ENCODE results near the gene CAPN2. TPM values are rescaled to one million over a fixed set of nuclear protein-coding genes. Genes with fewer than 3 reads are reported as not detected.

The CAPN2 gene
- total RNA-seq, 1 donor from 2014 or later: 253 TPM

GRCh38 chr1:223682502-223682901 is 29.8 kb upstream of the CAPN2 start:
- Histone ChIP-seq H3K36me3 (no peaks in the 10 kb centered on the region), H3K4me1 (no peaks in the 10 kb centered on the region), H3K4me3 (no peak overlapping the region), H3K27me3 (ENCODE audit: low read depth) (peaks cover 3% of the 10 kb centered on the region), H3K27ac (no peak overlapping the region), H3K9me3 (no peaks in the 10 kb centered on the region)
- DNase-seq (no peak), ATAC-seq (no peak)
- intact Hi-C loops (cut with DNase I): no loop called here
- no peak for TF ChIP-seq CTCF (IDR thresholded peaks at IDR 0.05)

- Histone ChIP-seq H3K4me1 (no peaks in the 10 kb centered on the region), H3K27me3 (ENCODE audit: low read depth) (peaks cover 3% of the 10 kb centered on the region), H3K4me3 (no peak overlapping the region), H3K9me3 (no peaks in the 10 kb centered on the region), H3K27ac (no peak overlapping the region), H3K36me3 (no peaks in the 10 kb centered on the region)
- ATAC-seq (peak; percentile 63 to 64), DNase-seq (no peak)
- TF ChIP-seq CTCF (IDR thresholded peaks at IDR 0.05): peak; percentile 50
- intact Hi-C loops (cut with DNase I): no loop called here
These were observed 28.5 kb upstream of the CAPN2 start for GRCh38 chr1:223683586-223684487.

- no peak for ATAC-seq
- no peak overlapping the region for H3K27ac ChIP-seq
- no peak for TF ChIP-seq CTCF (IDR thresholded peaks at IDR 0.05)
- no peak for DNase-seq
- H3K4me3 ChIP-seq: no peak overlapping the region
- intact Hi-C loops (cut with DNase I): no loop called here
- H3K27me3 ChIP-seq (ENCODE audit: low read depth): peaks cover 3% of the 10 kb centered on the region
- H3K36me3 ChIP-seq: no peaks in the 10 kb centered on the region
- H3K9me3 ChIP-seq: no peaks in the 10 kb centered on the region
- no peaks in the 10 kb centered on the region for H3K4me1 ChIP-seq
These were observed 27.9 kb upstream of the CAPN2 start for GRCh38 chr1:223684488-223684792.

GRCh38 chr1:223691121-223691520 is 21.2 kb upstream of the CAPN2 start:
- H3K27ac ChIP-seq: no peak overlapping the region
- H3K36me3 ChIP-seq: no peaks in the 10 kb centered on the region
- no peak for TF ChIP-seq CTCF (IDR thresholded peaks at IDR 0.05)
- no peaks in the 10 kb centered on the region for H3K4me1 ChIP-seq
- H3K27me3 ChIP-seq (ENCODE audit: low read depth): no peaks in the 10 kb centered on the region
- DNase-seq: no peak
- H3K9me3 ChIP-seq: no peaks in the 10 kb centered on the region
- no peak overlapping the region for H3K4me3 ChIP-seq
- intact Hi-C loops (cut with DNase I): no loop called here
- no peak for ATAC-seq

GRCh38 chr1:223695014-223695548 is 17.3 kb upstream of the CAPN2 start:
- DNase-seq: no peak
- intact Hi-C loops (cut with DNase I): no loop called here

More at GRCh38 chr1:223695014-223695548, 17.3 kb upstream of the CAPN2 start:
- Histone ChIP-seq H3K36me3 (no peaks in the 10 kb centered on the region), H3K27me3 (ENCODE audit: low read depth) (no peaks in the 10 kb centered on the region), H3K4me3 (no peak overlapping the region), H3K4me1 (peaks cover 6% of the 10 kb centered on the region), H3K27ac (no peak overlapping the region), H3K9me3 (no peaks in the 10 kb centered on the region)
- no peak for ATAC-seq
- TF ChIP-seq CTCF (IDR thresholded peaks at IDR 0.05): no peak

Measured in lower lobe of right lung (tissue), 2 donors.